H1 (cell line): ENCODE data around the gene IDUA. TPM values are rescaled to one million over a fixed set of nuclear protein-coding genes. Genes with fewer than 3 reads are reported as not detected.

Experiments
- CTCF ChIA-PET: fragments of 300-600 bp; sonication (Branson Sonifier 250); formaldehyde crosslinking; loops from one replicate; lab custom pipeline; 2021; ENCODE audit not compliant: partially characterized antibody; lab: Charles Lee
- POLR2A ChIA-PET: fragments of 300-600 bp; sonication (Branson Sonifier 250); formaldehyde crosslinking; loops from one replicate; lab custom pipeline; 2021; ENCODE audit warnings: inconsistent platforms; ENCODE audit not compliant: partially characterized antibody; lab: Charles Lee
- DNase-seq, 2 experiments: peaks; one replicate each; pipeline versions ENCODE4 v3.0.0 to v3.0.0-alpha.2; 2010 to 2022; ENCODE audit warnings: low spot score in 2 of 2, low read depth in 1 of 2, mixed read lengths in 1 of 2
- FAIRE-seq: peaks from 2 replicates; lab custom pipeline; 2011; peaks lifted over from hg19 to GRCh38; lab: Jason Lieb, UNC
- H2AFZ ChIP-seq: 2 replicates; pipeline ENCODE4 v1.8.1; 2012; ENCODE audit warnings: low read length, inconsistent platforms
- H2AK5ac ChIP-seq: 2 replicates; pipeline ENCODE4 v1.6.1; 2013; ENCODE audit warnings: low read depth, low read length
- H2BK120ac ChIP-seq: replicated peaks from 2 replicates; pipeline ENCODE3; 2013; ENCODE audit warnings: low read depth, low read length, inconsistent platforms
- H2BK12ac ChIP-seq: 2 replicates; pipeline ENCODE4 v1.6.1; 2013; ENCODE audit warnings: low read depth, low read length
- H2BK15ac ChIP-seq: 2 replicates; pipeline ENCODE4 v1.6.1; 2013; ENCODE audit warnings: low read length
- H2BK20ac ChIP-seq: 2 replicates; pipeline ENCODE4 v1.6.1; 2013; ENCODE audit warnings: low read length
- H2BK5ac ChIP-seq: 2 replicates; pipeline ENCODE4 v1.6.1; 2013; ENCODE audit warnings: low read depth, low read length
- H3K14ac ChIP-seq: 2 replicates; pipeline ENCODE4 v1.6.1; 2013; ENCODE audit warnings: inconsistent platforms; ENCODE audit not compliant: insufficient read length
- H3K18ac ChIP-seq: 2 replicates; pipeline ENCODE4 v1.6.1; 2013; ENCODE audit warnings: low read length; ENCODE audit errors: extremely low read depth
- H3K23ac ChIP-seq: 2 replicates; pipeline ENCODE4 v1.6.1; 2013; ENCODE audit warnings: inconsistent platforms; ENCODE audit not compliant: insufficient read length
- H3K23me2 ChIP-seq: 2 replicates; pipeline ENCODE4 v1.6.1; 2013; ENCODE audit warnings: low read depth, low read length
- H3K27ac ChIP-seq: 2 replicates; pipeline ENCODE4 v1.6.1; 2011; ENCODE audit warnings: low read depth, low read length, inconsistent platforms
- H3K27me3 ChIP-seq, 4 experiments: replicated peaks in 1 of 4; 1 replicate in 1 of 4; 2 replicates in 3 of 4; pipeline versions ENCODE4 v1.6.1 to v1.8.1; 2011 to 2013; ENCODE audit warnings: low read length in 3 of 4, mild to moderate bottlenecking in 3 of 4, inconsistent platforms in 2 of 4, mixed read lengths in 2 of 4, moderate library complexity in 1 of 4; ENCODE audit not compliant: control insufficient read depth in 3 of 4, insufficient read depth in 3 of 4; ENCODE audit errors: extremely low read depth in 1 of 4
- H3K36me3 ChIP-seq, 4 experiments: 2 replicates each; pipeline versions ENCODE4 v1.6.1 to v1.8.1; 2011 to 2013; ENCODE audit warnings: mild to moderate bottlenecking in 4 of 4, low read length in 3 of 4, moderate library complexity in 2 of 4, control low read depth in 1 of 4, inconsistent platforms in 1 of 4; ENCODE audit not compliant: insufficient read depth in 4 of 4, control insufficient read depth in 2 of 4
- H3K4ac ChIP-seq: replicated peaks from 2 replicates; pipeline ENCODE3; 2013; ENCODE audit warnings: low read length, low read depth, mixed read lengths, inconsistent platforms; ENCODE audit not compliant: insufficient read length
- H3K4me1 ChIP-seq, 4 experiments: replicated peaks in 1 of 4; 1 replicate in 1 of 4; 2 replicates in 3 of 4; pipeline versions ENCODE4 v1.6.1 to v1.8.1; 2011 to 2013; ENCODE audit warnings: low read length in 3 of 4, inconsistent platforms in 2 of 4, mixed read lengths in 1 of 4; ENCODE audit not compliant: insufficient read depth in 4 of 4, control insufficient read depth in 3 of 4
- H3K4me2 ChIP-seq, 2 experiments: 2 replicates each; pipeline versions ENCODE4 v1.6.1 to v1.8.1; 2011 to 2013; ENCODE audit warnings: low read depth in 2 of 2, low read length in 2 of 2, control low read depth in 1 of 2, inconsistent platforms in 1 of 2, mild to moderate bottlenecking in 1 of 2; ENCODE audit not compliant: insufficient read depth in 1 of 2
- H3K4me3 ChIP-seq, 4 experiments: fragments of 200-600, 300-600 bp in 1 of 4; sonication (generic), shearing (Covaris generic), sonication (Bioruptor Twin) in 1 of 4; 2 replicates each; pipeline versions ENCODE4 v1.5.1 to v1.8.1; 2011 to 2016; ENCODE audit warnings: low read length in 4 of 4, low read depth in 3 of 4, control low read depth in 2 of 4, inconsistent platforms in 2 of 4, mild to moderate bottlenecking in 2 of 4, mixed read lengths in 1 of 4, moderate library complexity in 1 of 4; ENCODE audit not compliant: insufficient read depth in 2 of 4; ENCODE audit errors: extremely low read depth in 1 of 4
- H3K56ac ChIP-seq: replicated peaks from 2 replicates; pipeline ENCODE3; 2013; ENCODE audit warnings: low read depth, mild to moderate bottlenecking, mixed read lengths, low read length, inconsistent platforms; ENCODE audit not compliant: insufficient read length
- H3K79me1 ChIP-seq: 2 replicates; pipeline ENCODE4 v1.6.1; 2013; ENCODE audit warnings: low read depth, low read length, control low read depth
- H3K79me2 ChIP-seq, 2 experiments: 2 replicates each; pipeline versions ENCODE4 v1.6.1 to v1.8.1; 2012 to 2013; ENCODE audit warnings: low read length in 2 of 2, mild to moderate bottlenecking in 2 of 2, inconsistent platforms in 1 of 2; ENCODE audit not compliant: insufficient read depth in 2 of 2, control insufficient read depth in 1 of 2
- H3K9ac ChIP-seq, 4 experiments: replicated peaks in 1 of 4; 1 replicate in 1 of 4; 2 replicates in 3 of 4; pipeline versions ENCODE4 v1.6.1 to v1.8.1; 2011 to 2013; ENCODE audit warnings: low read depth in 3 of 4, low read length in 3 of 4, control low read depth in 2 of 4, mild to moderate bottlenecking in 2 of 4, moderate library complexity in 2 of 4, inconsistent platforms in 1 of 4; ENCODE audit errors: extremely low read depth in 1 of 4
- H3K9me3 ChIP-seq, 2 experiments: 2 replicates each; pipeline versions ENCODE4 v1.6.1 to v1.8.1; 2012 to 2013; ENCODE audit warnings: mild to moderate bottlenecking in 2 of 2, moderate library complexity in 2 of 2, control low read depth in 1 of 2, inconsistent platforms in 1 of 2, low read depth in 1 of 2, low read length in 1 of 2, mixed read lengths in 1 of 2; ENCODE audit not compliant: insufficient read depth in 2 of 2
- H4K20me1 ChIP-seq, 2 experiments: replicated peaks in 1 of 2; 2 replicates each; pipeline versions ENCODE3 to v1.8.1; 2011 to 2013; ENCODE audit warnings: inconsistent platforms in 2 of 2, low read length in 2 of 2, mild to moderate bottlenecking in 1 of 2; ENCODE audit not compliant: insufficient read depth in 2 of 2, control insufficient read depth in 1 of 2
- H4K5ac ChIP-seq: 2 replicates; pipeline ENCODE4 v1.6.1; 2013; ENCODE audit warnings: low read length, low read depth, mixed read lengths, inconsistent platforms; ENCODE audit not compliant: insufficient read length
- H4K8ac ChIP-seq: 2 replicates; pipeline ENCODE4 v1.8.0; 2013; ENCODE audit warnings: mild to moderate bottlenecking, moderate library complexity, low read length, inconsistent platforms; ENCODE audit not compliant: insufficient read depth; ENCODE audit errors: extremely low read depth
- H4K91ac ChIP-seq: replicated peaks from 2 replicates; pipeline ENCODE3; 2013; ENCODE audit warnings: low read length, mixed read lengths, inconsistent platforms; ENCODE audit not compliant: insufficient read length
- BCL11A ChIP-seq, 2 experiments: IDR thresholded peaks; one replicate each; pipeline ENCODE4 v1.6.1; 2011; ENCODE audit warnings: low read depth in 2 of 2, low read length in 2 of 2, mild to moderate bottlenecking in 2 of 2
- GTF2F1 ChIP-seq: IDR thresholded peaks from 2 replicates; pipeline ENCODE4 v1.6.1; 2012; ENCODE audit warnings: low read depth, low read length, improper control_type of control experiment, borderline replicate concordance
- POLR2A ChIP-seq, 2 experiments: IDR thresholded peaks; 1 replicate in 1 of 2; 2 replicates in 1 of 2; pipeline ENCODE4 v1.6.1; 2011; ENCODE audit warnings: low read depth in 2 of 2, low read length in 2 of 2, mild to moderate bottlenecking in 2 of 2; ENCODE audit errors: control extremely low read depth in 1 of 2
- RAD21 ChIP-seq, 2 experiments: IDR thresholded peaks in 1 of 2; conservative IDR thresholded peaks in 1 of 2; 2 replicates each; pipeline ENCODE4 v1.6.1; 2011; ENCODE audit warnings: low read depth in 2 of 2, low read length in 2 of 2, improper control_type of control experiment in 1 of 2, inconsistent platforms in 1 of 2, mild to moderate bottlenecking in 1 of 2, moderate library complexity in 1 of 2
- RBBP5 ChIP-seq: IDR thresholded peaks from 2 replicates; pipeline ENCODE4 v1.7.1; 2012; ENCODE audit warnings: low read depth, mild to moderate bottlenecking, inconsistent platforms, low read length, moderate library complexity, borderline replicate concordance
- SUZ12 ChIP-seq: fragments of 200-600 bp; sonication (generic); IDR thresholded peaks from 2 replicates; pipeline ENCODE4 v1.6.1; 2012; ENCODE audit warnings: mild to moderate bottlenecking, inconsistent platforms, low read length, moderate library complexity, mixed read lengths
- WGBS, 2 experiments: shearing (Covaris generic) in 1 of 2; methylation state at CpG; one replicate each; pipeline versions ENCODE4 v1.1.6 to v1.1.7; 2013 to 2015; ENCODE audit warnings: low lambda C conversion rate in 2 of 2, mixed read lengths in 2 of 2, inconsistent platforms in 1 of 2, low coverage in 1 of 2, missing lambda C conversion rate in 1 of 2; ENCODE audit not compliant: insufficient replicate concordance in 2 of 2, insufficient coverage in 1 of 2, insufficient read length in 1 of 2; ENCODE audit errors: extremely low coverage in 1 of 2, missing lambda C conversion rate in 1 of 2; 5-methylcytosine and 5-hydroxymethylcytosine counted together
- polyA plus RNA-seq, 7 experiments: library from polyadenylated mRNA; depleted of rRNA in 3 of 7; stranded (reverse) in 5 of 7; unstranded in 2 of 7; fragments of >200 nt in 5 of 7; fragments of 200-250 nt in 2 of 7; gene quantifications; 1 replicate in 5 of 7; 2 replicates in 1 of 7; 4 replicates in 1 of 7; pipeline versions ENCODE4 v1.2.1 to v1.2.3, GENCODE V29; 2011 to 2013; ENCODE audit warnings: missing spikeins in 2 of 7, mixed read lengths in 2 of 7
- total RNA-seq: library from RNA; stranded (reverse); fragmentation: NEBNext Ultra II Directional; extraction: Animal tissue kit (Norgen Biotek cat#: 25700); gene quantifications from 2 replicates; pipeline ENCODE4 v1.2.1, GENCODE V29; 2021

IDUA gene
- total and polyA plus RNA-seq, 2 of the 8 experiments (the other 6 are each of a cell fraction or from before 2014, with no cell fraction given): 2.8 to 4.8 TPM

GRCh38 chr4:1041147-1041935, 54.5 kb downstream of the IDUA start:
- no peak overlapping the region for H3K27ac ChIP-seq
- FAIRE-seq: no peak
- TF ChIP-seq SUZ12 (no peak), POLR2A (IDR thresholded peaks at IDR 0.05; ENCODE audit: control extremely low read depth in 1 of 2, low read depth in 2 of 2, low read length in 2 of 2) (no peak), GTF2F1 (no peak), BCL11A (IDR thresholded peaks at IDR 0.05; ENCODE audit: low read depth in 2 of 2, low read length in 2 of 2) (no peak), RBBP5 (no peak), RAD21 (IDR thresholded peaks at IDR 0.05 in 1 of 2, conservative IDR thresholded peaks at IDR 0.05 in 1 of 2; ENCODE audit: low read depth in 2 of 2, low read length in 2 of 2) (no peak)

More at GRCh38 chr4:1041147-1041935, 54.5 kb downstream of the IDUA start:
- H4K91ac ChIP-seq: no peak overlapping the region
- peaks cover 0 to 5% (median 0%) of the 10 kb centered on the region in 4 experiments; a peak in 2 of 7 replicates for H3K27me3 ChIP-seq
- H3K23ac ChIP-seq: no peak overlapping the region
- H2BK12ac ChIP-seq: peak overlapping the region; percentile 80; the same call in 1 of the 2 replicates
- no peak for DNase-seq
- H3K56ac ChIP-seq: no peak overlapping the region
- 0 out of 2 replicates have a peak overlapping the region, but pooled peaks have one; percentile 61 for H2BK20ac ChIP-seq
- H3K23me2 ChIP-seq: peaks cover 14% of the 10 kb centered on the region
- peaks cover 0 to 26% (median 15%) of the 10 kb centered on the region in 4 experiments; a peak in 6 of 7 replicates for H3K4me1 ChIP-seq
- POLR2A ChIA-PET: interaction anchor here (0.6 kb wide), 1 partner anchor 528 kb away, joined by 3 read pairs; no protein-coding TSS in a partner anchor
- CTCF ChIA-PET: interaction anchor here (0.8 kb wide), 1 partner anchor 12 kb away, joined by 3 read pairs; no protein-coding TSS in a partner anchor
- no peaks in the 10 kb centered on the region for H3K36me3 ChIP-seq
- no peak overlapping the region for H2AFZ ChIP-seq
- H3K9me3 ChIP-seq: no peaks in the 10 kb centered on the region
- H3K9ac ChIP-seq: no peak overlapping the region
- H4K8ac ChIP-seq: peak overlapping the region; percentile 80; the same call in 1 of the 2 replicates
- no peak overlapping the region for H4K5ac ChIP-seq
- 82% methylated on average over 34 of the region's 36 CpGs; no CpG with 5 or more reads in 1 of the 2 experiments for WGBS, 2 experiments
- no peak overlapping the region for H2AK5ac ChIP-seq
- peak overlapping the region; percentile 51 for H3K18ac ChIP-seq
- no peak overlapping the region; the same call in 1 of the 2 replicates for H2BK5ac ChIP-seq
- H4K20me1 ChIP-seq: peaks cover 0 to 2% of the 10 kb centered on the region in 2 experiments
- H3K4me3 ChIP-seq: no peak overlapping the region
- H2BK15ac ChIP-seq: 0 out of 2 replicates have a peak overlapping the region, but pooled peaks have one; percentile 29
- no peak overlapping the region for H2BK120ac ChIP-seq
- no peaks in the 10 kb centered on the region for H3K79me1 ChIP-seq
- H3K4me2 ChIP-seq: 0 out of 4 replicates have a peak overlapping the region, but pooled peaks of 1 of the 2 experiments have one; percentile 2
- no peak overlapping the region for H3K4ac ChIP-seq
- no peak overlapping the region for H3K14ac ChIP-seq
- H3K79me2 ChIP-seq: no peaks in the 10 kb centered on the region
